Calu3 (cell line): ENCODE measurements around the gene ANAPC13. TPM values are rescaled to one million over a fixed set of nuclear protein-coding genes. Genes with fewer than 3 reads are reported as not detected.

Source experiments
- BruUV-seq: library from RNA; stranded (reverse); fragments of 400-500 nt; replicated peaks from 2 replicates; lab custom pipeline; 2021; lab: Mats Ljungman, UMichigan
- CTCF ChIA-PET: fragments of 300-600 bp; sonication (Branson Sonifier 250); formaldehyde crosslinking; loops from one replicate; lab custom pipeline; 2022; ENCODE audit warnings: antibody characterized with exemption; lab: Charles Lee
- DNase-seq: peaks from one replicate; pipeline ENCODE4 v3.0.0; 2022
- H3K27ac Mint-ChIP-seq: one replicate; pipeline ENCODE4 v1.8.0; 2022; ENCODE audit warnings: mixed read lengths; ENCODE audit not compliant: unreplicated experiment
- H3K27me3 Mint-ChIP-seq: one replicate; pipeline ENCODE4 v1.8.0; 2022; ENCODE audit warnings: mixed read lengths; ENCODE audit not compliant: unreplicated experiment
- H3K36me3 Mint-ChIP-seq: one replicate; pipeline ENCODE4 v1.8.0; 2022; ENCODE audit warnings: mild to moderate bottlenecking, moderate library complexity, mixed read lengths; ENCODE audit not compliant: insufficient read depth, unreplicated experiment
- H3K4me1 Mint-ChIP-seq: one replicate; pipeline ENCODE4 v1.8.0; 2022; ENCODE audit warnings: mild to moderate bottlenecking, low read depth, mixed read lengths; ENCODE audit not compliant: unreplicated experiment
- H3K4me3 Mint-ChIP-seq: one replicate; pipeline ENCODE4 v1.8.0; 2022; ENCODE audit warnings: mild to moderate bottlenecking, low read depth, moderate library complexity, mixed read lengths; ENCODE audit not compliant: unreplicated experiment
- H3K9me3 Mint-ChIP-seq: one replicate; pipeline ENCODE4 v1.8.0; 2022; ENCODE audit warnings: low read depth, mixed read lengths; ENCODE audit not compliant: unreplicated experiment
- intact Hi-C: fragments of 100-400 bp; cut with micrococcal nuclease; formaldehyde crosslinking; loops from one replicate; pipeline ENCODE4 v1.10.0; 2022; ENCODE audit not compliant: unreplicated experiment
- total RNA-seq: library from RNA; stranded (reverse); gene quantifications from 2 replicates; pipeline ENCODE4 v1.2.3, GENCODE V29; 2022
- TF ChIP-seq, protein P1 (sequence below): fragments of 200-600 bp; IDR thresholded peaks from one replicate; pipeline ENCODE4 v1.8.0; 2022; ENCODE audit warnings: antibody characterized with exemption; ENCODE audit not compliant: unreplicated experiment

Gene ANAPC13
- total RNA-seq, 1 experiment from 2014 or later, result 49.2 TPM

- no peaks in the 10 kb centered on the region for H3K9me3 Mint-ChIP-seq
- H3K36me3 Mint-ChIP-seq, result no peaks in the 10 kb centered on the region
- no peak overlapping the region for H3K27ac Mint-ChIP-seq
- no peak overlapping the region for H3K4me3 Mint-ChIP-seq
- peaks cover 5% of the 10 kb centered on the region for H3K4me1 Mint-ChIP-seq
- no peak for DNase-seq
- intact Hi-C loops, result no loop called here
- no peaks in the 10 kb centered on the region for H3K27me3 Mint-ChIP-seq
- BruUV-seq, result no TSS peak
- CTCF ChIA-PET, result no interaction called here
- TF ChIP-seq, protein P1, sequence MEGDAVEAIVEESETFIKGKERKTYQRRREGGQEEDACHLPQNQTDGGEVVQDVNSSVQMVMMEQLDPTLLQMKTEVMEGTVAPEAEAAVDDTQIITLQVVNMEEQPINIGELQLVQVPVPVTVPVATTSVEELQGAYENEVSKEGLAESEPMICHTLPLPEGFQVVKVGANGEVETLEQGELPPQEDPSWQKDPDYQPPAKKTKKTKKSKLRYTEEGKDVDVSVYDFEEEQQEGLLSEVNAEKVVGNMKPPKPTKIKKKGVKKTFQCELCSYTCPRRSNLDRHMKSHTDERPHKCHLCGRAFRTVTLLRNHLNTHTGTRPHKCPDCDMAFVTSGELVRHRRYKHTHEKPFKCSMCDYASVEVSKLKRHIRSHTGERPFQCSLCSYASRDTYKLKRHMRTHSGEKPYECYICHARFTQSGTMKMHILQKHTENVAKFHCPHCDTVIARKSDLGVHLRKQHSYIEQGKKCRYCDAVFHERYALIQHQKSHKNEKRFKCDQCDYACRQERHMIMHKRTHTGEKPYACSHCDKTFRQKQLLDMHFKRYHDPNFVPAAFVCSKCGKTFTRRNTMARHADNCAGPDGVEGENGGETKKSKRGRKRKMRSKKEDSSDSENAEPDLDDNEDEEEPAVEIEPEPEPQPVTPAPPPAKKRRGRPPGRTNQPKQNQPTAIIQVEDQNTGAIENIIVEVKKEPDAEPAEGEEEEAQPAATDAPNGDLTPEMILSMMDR, result no peak
Measured at GRCh38 chr3:134494495-134494894, 8.7 kb upstream of the ANAPC13 start.

- H3K27ac Mint-ChIP-seq, result peak overlapping the region; percentile 45
- CTCF ChIA-PET, result no interaction called here
- peaks cover 39% of the 10 kb centered on the region for H3K4me1 Mint-ChIP-seq
- no TSS peak for BruUV-seq
- H3K27me3 Mint-ChIP-seq, result no peaks in the 10 kb centered on the region
- intact Hi-C loops, result loop anchor here (5.0 kb wide), 1 partner anchor 285 kb away; no protein-coding TSS in a partner anchor
- no peak for DNase-seq
- H3K36me3 Mint-ChIP-seq, result peaks cover 39% of the 10 kb centered on the region
- TF ChIP-seq, protein P1, result no peak
- H3K9me3 Mint-ChIP-seq, result no peaks in the 10 kb centered on the region
- peak overlapping the region; percentile 74 for H3K4me3 Mint-ChIP-seq
Measured at GRCh38 chr3:134487406-134487805, 1.6 kb upstream of the ANAPC13 start.

DNA sequence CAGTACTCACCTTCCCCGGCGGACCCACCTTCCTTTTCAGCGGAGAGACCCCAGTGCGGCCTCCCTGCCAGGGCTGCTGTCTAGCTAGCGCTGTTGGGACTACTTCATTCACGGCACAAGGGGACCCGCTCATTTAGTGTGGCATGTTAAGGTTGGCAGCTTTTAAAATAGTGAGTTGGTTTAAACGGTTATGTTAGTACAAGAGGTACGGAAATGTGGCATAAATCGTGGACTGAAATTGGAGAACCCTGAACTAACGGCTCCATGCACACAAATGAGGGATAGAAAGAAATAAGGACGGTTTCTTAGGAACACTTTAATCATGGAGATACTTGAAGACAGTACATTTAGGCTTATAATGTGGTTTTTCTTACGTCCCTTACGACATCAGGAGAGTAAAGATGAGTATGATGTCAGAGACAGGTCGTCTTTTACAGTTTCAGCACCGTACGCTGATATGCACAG is 824 bp upstream of the ANAPC13 start:
- H3K36me3 Mint-ChIP-seq, result peaks cover 39% of the 10 kb centered on the region
- DNase-seq, result no peak
- TF ChIP-seq, protein P1, result no peak
- H3K9me3 Mint-ChIP-seq, result no peaks in the 10 kb centered on the region
- CTCF ChIA-PET, result interaction anchor here (0.5 to 2.3 kb wide), 8 partner anchors 9 to 285 kb away, joined by 3 to 8 read pairs (median 3); partner anchors contain the start of gene AMOTL2
- TSS peak; percentile 58 for BruUV-seq
- H3K4me3 Mint-ChIP-seq, result peak overlapping the region; percentile 74
- peak overlapping the region; percentile 86 for H3K27ac Mint-ChIP-seq
- peaks cover 39% of the 10 kb centered on the region for H3K4me1 Mint-ChIP-seq
- H3K27me3 Mint-ChIP-seq, result no peaks in the 10 kb centered on the region
- intact Hi-C loops, result loop anchor here (5.0 kb wide), 1 partner anchor 284 kb away; no protein-coding TSS in a partner anchor

- Mint-ChIP-seq H3K36me3 (peaks cover 39% of the 10 kb centered on the region), H3K27ac (peak overlapping the region; percentile 86), H3K4me3 (peak overlapping the region; percentile 74), H3K9me3 (no peaks in the 10 kb centered on the region), H3K27me3 (no peaks in the 10 kb centered on the region), H3K4me1 (peaks cover 39% of the 10 kb centered on the region)
- intact Hi-C loops, result loop anchor here (5.0 kb wide), 1 partner anchor 283 kb away; no protein-coding TSS in a partner anchor
- peak; percentile 96 for DNase-seq
- TSS peak; percentile 66 for BruUV-seq
- TF ChIP-seq, protein P1, result no peak
- CTCF ChIA-PET, result interaction anchor here (0.6 to 2.3 kb wide), 8 partner anchors 8 to 1063 kb away, joined by 3 to 8 read pairs (median 4); partner anchors contain the start of gene AMOTL2
Measured at GRCh38 chr3:134485075-134485717, 589 bp downstream of the ANAPC13 start.
